CD4-positive, alpha-beta T cell treated with Interleukin-15 for 4 hours (primary cell): ENCODE data around the gene ARHGDIB.

Source experiments
- DNase-seq: peaks from one replicate; pipeline ENCODE4 v3.0.0-alpha.2; 2020; ENCODE audit warnings: low spot score

ARHGDIB gene

GRCh38 chr12:14956024-14956891 lies 5.1 kb downstream of the ARHGDIB start:
- DNase-seq, result peak; percentile 66

GRCh38 chr12:14954269-14954668 lies 7.1 kb downstream of the ARHGDIB start:
- DNase-seq, result no peak

GRCh38 chr12:14953752-14954151 lies 7.6 kb downstream of the ARHGDIB start:
- DNase-seq, result no peak

- DNase-seq, result peak; percentile 81
Observed at GRCh38 chr12:14952299-14952921, 9.0 kb downstream of the ARHGDIB start.

GRCh38 chr12:14951851-14952250 lies 9.6 kb downstream of the ARHGDIB start:
- DNase-seq, result no peak

GRCh38 chr12:14950982-14951746 lies 10.2 kb downstream of the ARHGDIB start:
- peak; percentile 49 for DNase-seq

- no peak for DNase-seq
Observed at GRCh38 chr12:14950421-14950820, 11.0 kb downstream of the ARHGDIB start.

GRCh38 chr12:14949631-14950030 lies 11.8 kb downstream of the ARHGDIB start:
- DNase-seq, result no peak

- DNase-seq, result peak; percentile 88
Observed at GRCh38 chr12:14948672-14949071, 12.7 kb downstream of the ARHGDIB start.

GRCh38 chr12:14946861-14947260 lies 14.5 kb downstream of the ARHGDIB start:
- no peak for DNase-seq

- no peak for DNase-seq
Observed at GRCh38 chr12:14946162-14946561, 15.2 kb downstream of the ARHGDIB start.

GRCh38 chr12:14942196-14942931 lies 19.0 kb downstream of the ARHGDIB start:
- DNase-seq, result no peak

- DNase-seq, result no peak
Observed at GRCh38 chr12:14941369-14941768, 20.0 kb downstream of the ARHGDIB start.

- no peak for DNase-seq
Observed at GRCh38 chr12:14938301-14938700, 23.1 kb downstream of the ARHGDIB start, which contains the start of gene ERP27. Gene ERP27 (minus strand): TSS chr12:14938537. CDS start chr12:14938508, 29 bp downstream.

GRCh38 chr12:14937689-14938088 lies 23.7 kb downstream of the ARHGDIB start:
- DNase-seq, result peak; percentile 36

GRCh38 chr12:14937014-14937413 lies 24.4 kb downstream of the ARHGDIB start:
- DNase-seq, result no peak

GRCh38 chr12:14936224-14936861 lies 25.1 kb downstream of the ARHGDIB start:
- DNase-seq, result no peak

- DNase-seq, result no peak
Observed at GRCh38 chr12:14935031-14935430, 26.4 kb downstream of the ARHGDIB start.

GRCh38 chr12:14934511-14934910 lies 26.9 kb downstream of the ARHGDIB start:
- no peak for DNase-seq

- DNase-seq, result no peak
Observed at GRCh38 chr12:14931791-14932560, 29.4 kb downstream of the ARHGDIB start.

GRCh38 chr12:14931359-14931758 lies 30.0 kb downstream of the ARHGDIB start:
- no peak for DNase-seq
